HG02763 (cell line): ENCODE data around the gene CHD3.
"Not testable (repeated sequence)": the region's sequence is repeated elsewhere in the genome, so short reads cannot be mapped to it uniquely, and the experiment has no call there.

Source experiments
- ATAC-seq: cut with Tn5 transposase; IDR thresholded peaks from one replicate; pipeline ENCODE4 v1.9.1; 2021; ENCODE audit warnings: mild to moderate bottlenecking, moderate library complexity; ENCODE audit not compliant: unreplicated experiment

Gene CHD3

DNA sequence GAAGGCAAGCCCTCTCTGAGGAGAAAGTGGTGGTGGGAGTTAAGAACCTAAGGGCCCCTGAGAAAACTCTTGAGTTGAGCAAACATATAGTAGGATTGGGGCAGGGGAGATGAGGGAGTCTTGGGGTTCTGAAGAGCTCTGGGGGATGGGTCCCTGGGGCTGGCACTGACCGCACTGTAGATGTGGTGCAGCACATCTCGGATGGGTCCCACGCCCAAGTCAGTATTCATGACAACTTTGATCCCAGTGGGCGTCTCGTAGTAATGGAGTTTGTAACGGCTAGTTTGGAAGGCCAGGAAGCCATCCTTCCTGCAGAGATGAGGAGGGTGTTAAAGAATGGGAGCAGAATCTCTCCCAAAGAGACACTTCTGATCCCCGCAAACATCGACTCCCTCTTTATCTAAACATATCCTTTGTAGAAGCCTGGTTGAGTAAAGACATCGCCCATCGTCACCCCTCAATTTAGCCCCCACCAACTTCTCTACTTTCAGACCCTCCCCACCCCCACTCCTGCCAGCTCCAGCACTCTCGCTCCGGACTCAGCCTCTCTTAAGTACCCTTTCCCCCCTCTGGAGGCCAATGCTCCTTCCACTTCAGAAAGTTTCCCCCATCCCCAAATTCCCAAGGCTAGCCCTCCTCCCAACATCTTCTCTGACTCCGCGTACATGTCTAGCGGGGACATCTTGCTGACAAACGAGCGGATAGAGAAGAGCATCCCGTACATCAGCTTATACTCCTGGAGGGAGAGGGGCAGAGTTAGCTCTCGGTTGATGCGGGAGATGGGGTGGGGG, 42.4 kb downstream of the CHD3 start:
- ATAC-seq, result no peak

GRCh38 chr17:7931709-7932482, 43.3 kb downstream of the CHD3 start, which contains the start of the genes CNTROB and TRAPPC1:
Gene CNTROB, plus strand, starts transcription at chr17:7932206. Its CDS starts 874 bp downstream, at chr17:7933080.
Gene TRAPPC1, minus strand, starts transcription at chr17:7931946. Its CDS starts 117 bp downstream, at chr17:7931829.
- peak; percentile 97 for ATAC-seq

- ATAC-seq, result peak; percentile 2
Measured at GRCh38 chr17:7932483-7932891, 43.9 kb downstream of the CHD3 start.

DNA sequence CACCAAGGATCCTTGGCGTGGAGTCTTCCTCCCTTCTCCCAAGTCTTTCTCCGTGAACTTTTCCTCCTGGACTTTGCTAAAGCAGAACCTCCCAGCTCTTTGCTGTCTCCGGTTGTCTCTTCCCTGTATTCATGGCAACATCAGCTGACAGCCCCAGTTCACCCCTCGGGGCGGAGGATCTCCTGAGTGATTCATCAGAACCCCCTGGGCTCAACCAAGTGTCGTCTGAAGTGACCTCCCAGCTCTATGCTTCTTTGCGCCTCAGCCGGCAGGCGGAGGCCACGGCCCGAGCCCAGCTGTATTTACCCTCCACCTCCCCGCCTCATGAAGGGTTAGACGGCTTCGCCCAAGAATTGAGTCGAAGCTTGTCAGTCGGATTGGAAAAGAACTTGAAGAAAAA, 44.4 kb downstream of the CHD3 start:
- ATAC-seq, result no peak

DNA sequence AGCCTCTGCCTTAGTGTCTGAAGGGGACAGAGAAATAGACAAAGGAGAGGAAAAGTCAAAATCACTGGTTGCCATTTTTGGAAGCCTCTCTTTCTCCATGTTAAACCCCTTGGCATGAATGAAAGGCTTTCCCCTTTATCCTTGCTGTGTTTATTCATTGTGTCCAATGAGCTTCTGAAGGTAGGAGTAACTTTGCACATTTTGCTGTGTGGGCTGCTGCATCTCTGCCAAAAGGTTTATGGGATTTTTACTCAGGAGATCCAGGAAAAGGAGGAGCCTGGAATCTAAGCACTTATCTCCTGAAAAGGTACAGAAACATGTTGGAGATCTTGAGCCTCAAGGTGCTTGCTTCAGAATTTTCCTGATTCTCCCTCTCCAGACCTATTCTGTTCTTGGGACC, 47.3 kb downstream of the CHD3 start:
- no peak for ATAC-seq

DNA sequence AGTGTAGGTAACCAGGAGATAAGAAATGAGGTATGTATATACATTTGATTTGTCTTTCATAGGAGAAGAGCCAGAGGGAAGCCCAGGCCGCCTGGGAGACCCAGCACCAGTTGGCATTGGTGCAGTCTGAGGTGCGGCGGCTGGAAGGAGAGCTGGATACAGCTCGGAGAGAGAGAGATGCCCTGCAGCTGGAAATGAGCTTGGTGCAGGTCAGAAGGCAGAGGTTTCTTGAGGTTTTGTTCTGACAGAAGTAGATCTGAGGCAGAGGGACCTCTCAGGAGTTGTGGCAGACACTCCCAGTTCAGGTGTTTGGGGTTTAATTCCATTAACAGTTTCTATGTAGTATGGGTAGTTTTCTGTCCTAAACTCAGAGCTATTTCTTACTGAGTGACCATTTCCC, 51.4 kb downstream of the CHD3 start:
- no peak for ATAC-seq

GRCh38 chr17:7940743-7941142, 52.2 kb downstream of the CHD3 start:
- ATAC-seq, result no peak

GRCh38 chr17:7943291-7943690, 54.7 kb downstream of the CHD3 start:
- no peak for ATAC-seq

GRCh38 chr17:7944326-7944725, 55.7 kb downstream of the CHD3 start:
- no peak for ATAC-seq

DNA sequence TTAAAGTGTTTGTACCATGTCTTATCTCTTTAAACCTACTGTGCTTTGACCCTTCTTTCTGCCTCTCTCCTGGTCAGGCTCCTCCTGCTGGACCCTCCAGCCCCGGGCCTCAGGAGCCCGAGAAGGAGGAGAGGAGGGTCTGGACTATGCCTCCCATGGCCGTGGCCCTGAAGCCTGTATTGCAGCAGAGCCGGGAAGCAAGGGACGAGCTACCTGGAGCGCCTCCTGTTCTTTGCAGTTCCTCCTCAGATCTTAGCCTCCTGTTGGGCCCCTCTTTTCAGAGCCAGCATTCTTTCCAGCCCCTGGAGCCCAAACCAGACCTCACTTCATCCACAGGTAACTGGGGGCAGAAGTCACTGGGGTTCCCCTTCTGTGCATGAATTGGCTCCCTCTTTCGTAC, 57.1 kb downstream of the CHD3 start:
- no peak for ATAC-seq

- no peak for ATAC-seq
Measured at GRCh38 chr17:7946441-7946840, 57.9 kb downstream of the CHD3 start.

GRCh38 chr17:7947651-7948050, 59.1 kb downstream of the CHD3 start:
- ATAC-seq, result no peak

DNA sequence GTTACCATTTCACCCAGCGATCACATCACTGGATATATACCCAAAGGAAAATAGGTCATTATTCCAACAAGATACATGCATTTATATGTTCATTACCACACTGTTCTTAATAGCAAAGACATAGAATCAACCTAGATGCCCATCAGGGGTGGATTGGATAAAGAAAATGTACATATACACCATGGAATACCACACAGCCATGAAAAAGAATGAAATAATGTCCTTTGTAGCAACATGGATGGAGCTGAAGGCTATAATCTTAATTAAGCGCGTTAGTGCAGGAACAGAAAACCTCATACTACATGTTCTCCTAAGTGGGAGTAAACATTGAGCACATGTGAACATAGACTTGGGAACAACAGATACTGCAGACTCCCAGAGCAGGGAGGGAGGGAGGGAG, 62.0 kb downstream of the CHD3 start:
- no peak for ATAC-seq

DNA sequence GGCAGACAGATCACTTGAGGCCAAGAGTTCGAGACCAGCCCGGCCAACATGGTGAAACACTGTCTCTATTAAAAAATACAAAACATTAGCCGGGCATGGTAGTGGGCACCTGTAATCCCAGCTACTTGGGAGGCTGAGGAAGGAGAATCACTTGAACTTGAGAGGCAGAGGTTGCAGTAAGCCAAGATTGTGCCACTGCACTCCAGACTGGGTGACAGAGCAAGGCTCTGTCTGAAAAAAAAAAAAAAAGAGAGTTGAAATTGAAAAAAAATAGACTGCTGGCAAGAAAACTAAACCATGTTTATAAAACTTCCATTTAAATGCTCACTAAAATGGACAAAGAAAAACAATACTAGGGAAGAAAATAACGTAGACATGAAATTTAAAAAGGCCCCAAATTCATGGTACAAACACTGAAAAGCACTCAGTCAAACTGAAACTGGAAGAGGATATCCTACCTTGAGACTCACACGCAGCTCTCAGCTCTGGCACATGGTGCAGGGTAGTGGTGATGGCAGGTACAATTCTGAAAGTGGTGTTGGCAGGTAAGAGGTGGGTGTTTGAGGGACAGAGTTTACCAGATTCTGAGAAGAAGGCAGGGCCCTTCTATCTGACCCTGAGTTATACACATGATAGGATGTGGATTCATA, 62.7 kb downstream of the CHD3 start:
- no peak for ATAC-seq

DNA sequence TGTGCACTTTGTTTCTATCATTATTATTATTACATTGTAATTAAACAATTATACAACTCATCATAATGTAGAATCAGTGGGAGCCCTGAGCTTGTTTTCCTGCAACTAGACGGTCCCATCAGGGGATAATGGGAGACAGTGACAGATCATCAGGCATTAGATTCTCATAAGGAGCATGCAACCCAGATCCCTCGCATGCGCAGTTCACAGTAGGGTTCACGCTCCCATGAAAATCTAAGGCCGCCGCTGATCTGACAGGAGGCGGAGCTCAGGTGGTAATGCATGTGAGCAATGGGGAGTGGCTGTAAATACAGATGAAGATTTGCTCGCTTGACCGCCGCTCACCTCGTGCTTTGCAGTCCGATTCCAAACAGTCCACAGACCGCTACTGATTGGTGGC, 64.7 kb downstream of the CHD3 start:
- ATAC-seq, result not testable (repeated sequence)

- no peak for ATAC-seq
Measured at GRCh38 chr17:7955414-7956227, 67.0 kb downstream of the CHD3 start.

DNA sequence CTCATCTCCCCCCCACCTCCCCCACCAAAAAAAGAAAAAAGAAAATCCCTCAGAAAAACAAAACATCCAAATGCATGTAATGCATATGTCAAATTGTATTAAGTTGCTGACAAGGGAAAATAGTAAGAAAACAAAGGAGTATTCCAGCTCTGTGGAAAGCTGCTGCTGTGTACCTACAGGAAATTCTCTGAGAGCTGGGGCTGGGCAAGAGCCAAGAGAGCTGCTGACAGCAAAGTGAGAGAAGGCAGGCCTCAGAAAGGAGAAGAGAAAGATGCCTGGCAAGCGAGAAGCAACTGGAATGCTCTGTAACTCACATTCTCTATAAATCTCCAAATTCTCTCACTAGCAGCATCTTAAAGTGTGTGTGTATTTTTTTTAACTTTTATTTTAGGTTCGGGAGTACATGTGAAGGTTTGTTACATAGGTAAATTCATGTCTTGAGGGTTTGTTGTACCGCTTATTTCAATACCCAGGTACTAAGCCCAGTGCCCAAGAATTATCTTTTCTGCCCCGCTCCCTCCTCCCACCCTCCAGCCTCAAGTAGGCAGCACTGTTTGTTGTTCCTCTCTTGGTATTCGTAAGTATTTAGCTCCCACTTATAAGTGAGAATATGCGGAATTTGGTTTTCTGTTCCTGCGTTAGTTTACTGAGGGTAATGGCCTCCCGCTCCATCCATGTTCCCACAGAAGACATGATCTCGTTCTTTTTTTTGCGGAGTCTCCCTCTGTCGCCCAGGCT, 67.8 kb downstream of the CHD3 start:
- no peak for ATAC-seq

DNA sequence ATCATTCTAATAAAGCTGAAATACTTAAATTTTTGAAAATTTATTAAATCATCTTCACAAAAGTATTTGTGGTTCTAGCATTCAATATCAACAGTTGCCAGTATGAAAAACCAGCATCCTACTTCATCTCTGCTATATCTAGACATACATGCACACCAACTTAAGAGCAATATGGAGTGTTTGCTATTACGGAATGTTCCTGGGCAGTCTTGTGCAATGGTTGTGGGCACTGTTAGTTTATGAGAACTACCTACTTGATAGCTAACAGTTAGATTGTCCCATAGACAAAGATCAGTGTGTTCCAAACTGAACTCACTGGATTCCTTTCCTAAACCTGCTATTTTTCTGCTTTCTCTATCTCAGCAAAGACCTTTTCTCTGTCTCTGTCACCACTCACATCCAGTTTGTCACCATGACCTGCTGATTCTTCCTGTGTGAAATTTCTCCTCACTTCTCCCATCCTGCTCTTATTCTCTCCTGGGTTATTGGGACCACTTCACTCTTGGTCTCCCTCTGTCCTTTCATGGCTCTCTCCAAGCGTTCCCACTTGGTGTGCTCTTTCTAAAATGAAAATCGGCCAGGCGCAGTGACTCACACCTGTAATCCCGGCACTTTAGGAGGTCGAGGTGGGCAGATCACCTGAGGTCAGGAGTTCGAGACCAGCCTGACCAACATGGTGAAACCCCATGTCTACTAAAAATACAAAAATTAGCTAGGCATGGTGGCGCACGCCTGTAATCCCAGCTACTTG, 71.1 kb downstream of the CHD3 start:
- ATAC-seq, result no peak

DNA sequence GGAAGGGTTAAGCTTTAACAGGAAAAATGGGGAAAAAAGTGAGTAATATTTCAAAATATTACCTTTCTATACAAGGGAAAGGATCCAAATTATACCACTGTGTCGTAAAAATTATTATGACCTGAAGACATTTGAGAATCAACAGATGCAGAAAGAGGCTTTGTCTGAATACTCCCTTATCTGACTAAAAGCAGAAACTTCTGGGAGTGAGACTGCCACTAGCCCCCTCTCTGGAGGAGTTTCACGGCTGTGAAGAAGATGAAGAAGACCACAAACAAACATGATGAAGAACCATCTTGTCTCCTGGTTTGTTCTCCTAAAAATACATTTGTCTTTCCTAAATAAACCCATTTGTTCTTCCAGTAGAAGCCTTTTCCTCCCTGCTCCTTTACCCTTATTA, 72.8 kb downstream of the CHD3 start:
- ATAC-seq, result no peak
